ENCODE data around the gene TBC1D9B.

Gene TBC1D9B

DNA sequence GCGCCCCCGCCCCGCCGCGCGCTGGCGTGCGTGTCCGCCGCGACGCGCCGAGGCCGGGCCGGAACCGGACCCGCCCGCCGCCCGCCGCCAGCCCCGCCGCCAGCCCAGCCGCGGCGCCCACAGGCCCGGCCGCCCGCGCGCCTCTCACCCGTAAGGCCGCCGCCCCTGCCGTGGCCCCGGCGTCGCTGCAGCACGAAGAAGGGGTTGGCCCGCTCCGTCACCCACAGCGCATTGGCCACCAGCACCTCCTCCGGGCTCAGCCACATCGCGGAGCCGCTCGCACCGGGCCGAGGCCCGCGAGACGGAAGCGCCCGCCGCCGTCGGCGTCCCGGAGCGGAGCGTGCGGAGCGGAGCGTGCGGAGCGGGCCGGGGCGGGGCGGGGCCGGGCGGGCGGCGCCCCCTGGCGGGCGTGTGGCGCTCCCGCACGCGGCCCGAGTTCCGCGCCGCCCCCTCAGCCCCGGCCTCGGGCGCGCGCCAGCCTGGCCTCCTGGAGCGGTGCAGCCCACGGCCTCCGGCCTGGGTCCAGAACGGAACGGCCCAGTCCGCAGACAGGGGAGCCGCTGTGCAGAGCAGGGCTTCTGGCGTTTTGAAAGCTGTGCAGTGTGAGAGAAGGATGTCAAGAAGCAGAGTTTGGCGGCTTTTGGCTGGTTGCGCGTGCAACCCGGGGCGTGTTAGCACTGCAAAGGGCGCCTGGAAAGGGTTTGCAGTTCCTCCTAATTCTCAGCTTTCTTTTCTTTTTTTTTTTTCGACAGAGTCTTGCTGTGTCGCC is at the start of gene TBC1D9B:
TSS of gene TBC1D9B (minus strand) at position 342 of the 769 bp plus-strand sequence. CDS start at position 266, 76 bp downstream.
- peak; percentile 96 for DNase-seq (ENCODE audit: low spot score)

DNA sequence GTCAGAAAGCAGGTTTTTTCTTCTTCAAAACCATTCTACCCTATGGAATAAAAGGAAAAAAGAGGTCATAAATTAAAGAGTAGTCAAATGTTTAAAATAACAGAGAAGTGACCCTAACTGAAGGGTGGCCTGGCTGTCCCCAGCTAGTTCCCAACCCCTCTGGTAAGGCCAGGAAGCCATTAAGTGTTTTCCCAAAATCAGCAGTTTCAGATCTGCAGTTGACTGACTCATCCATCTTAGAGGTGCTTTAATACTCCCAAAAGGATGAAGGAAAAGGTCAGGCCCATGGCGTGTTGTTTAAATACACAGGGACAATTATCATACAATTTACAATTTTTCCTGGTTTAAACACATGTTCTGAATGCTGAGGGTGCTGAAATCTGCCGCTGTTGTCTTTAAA is 47.9 kb upstream of the TBC1D9B start:
- no peak for DNase-seq (ENCODE audit: low spot score)

DNA sequence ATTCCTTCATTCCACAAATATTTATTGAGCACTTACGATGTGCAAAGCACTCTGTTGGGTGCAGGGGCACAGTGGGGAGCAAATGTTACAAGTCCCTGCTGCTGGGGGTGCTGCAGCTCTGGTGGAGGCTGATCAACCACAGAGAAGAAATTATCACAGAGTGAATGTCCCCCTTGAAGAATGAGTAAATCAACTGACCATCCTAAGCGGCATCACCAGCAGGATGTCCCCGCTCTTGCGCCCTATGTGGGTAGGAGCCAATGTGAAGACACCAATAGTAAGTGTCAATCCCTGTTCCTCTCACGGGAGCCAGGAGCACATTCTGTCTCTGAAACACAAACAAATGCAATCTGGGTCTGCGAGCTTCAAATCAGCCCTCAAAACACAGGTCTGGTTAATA is 47.4 kb upstream of the TBC1D9B start:
- no peak for DNase-seq (ENCODE audit: low spot score)

DNA sequence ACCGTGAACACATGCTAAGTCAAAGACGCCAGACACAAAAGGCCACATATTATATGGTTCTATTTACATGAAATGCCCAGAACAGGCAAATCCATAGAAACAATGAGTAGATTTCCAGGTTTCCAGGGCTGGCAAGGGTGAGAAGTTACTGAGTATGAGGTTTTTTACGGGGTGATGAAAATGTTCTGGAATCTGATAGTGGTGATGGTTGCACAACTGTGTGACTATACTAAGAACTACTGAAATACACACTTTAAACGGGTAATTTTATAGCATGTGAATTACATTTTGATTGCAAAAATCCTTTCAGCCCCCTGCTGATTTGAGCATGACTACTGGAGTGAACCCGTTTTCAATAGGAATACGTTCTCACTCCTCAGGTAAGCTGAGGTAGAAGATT is 46.7 kb upstream of the TBC1D9B start:
- DNase-seq (ENCODE audit: low spot score), result no peak

DNA sequence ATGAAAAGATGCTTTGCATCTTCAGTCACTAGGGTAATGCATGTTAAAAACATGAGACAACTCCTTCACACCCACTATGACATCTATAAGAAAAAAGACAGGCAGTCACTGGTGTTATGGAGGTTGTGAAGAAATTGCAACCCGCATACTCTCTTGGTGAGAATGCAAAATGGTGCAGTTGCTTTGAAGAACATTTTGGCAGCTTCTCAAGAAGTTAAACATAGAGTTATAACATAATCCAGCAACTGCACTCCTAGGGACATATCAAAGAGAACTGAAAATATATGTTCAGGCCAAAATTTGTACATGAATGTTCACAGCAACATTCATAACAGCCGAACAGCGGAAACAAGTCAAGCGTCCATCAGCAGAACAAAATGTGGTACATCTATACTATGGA is 46.3 kb upstream of the TBC1D9B start:
- no peak for DNase-seq (ENCODE audit: low spot score)

DNA sequence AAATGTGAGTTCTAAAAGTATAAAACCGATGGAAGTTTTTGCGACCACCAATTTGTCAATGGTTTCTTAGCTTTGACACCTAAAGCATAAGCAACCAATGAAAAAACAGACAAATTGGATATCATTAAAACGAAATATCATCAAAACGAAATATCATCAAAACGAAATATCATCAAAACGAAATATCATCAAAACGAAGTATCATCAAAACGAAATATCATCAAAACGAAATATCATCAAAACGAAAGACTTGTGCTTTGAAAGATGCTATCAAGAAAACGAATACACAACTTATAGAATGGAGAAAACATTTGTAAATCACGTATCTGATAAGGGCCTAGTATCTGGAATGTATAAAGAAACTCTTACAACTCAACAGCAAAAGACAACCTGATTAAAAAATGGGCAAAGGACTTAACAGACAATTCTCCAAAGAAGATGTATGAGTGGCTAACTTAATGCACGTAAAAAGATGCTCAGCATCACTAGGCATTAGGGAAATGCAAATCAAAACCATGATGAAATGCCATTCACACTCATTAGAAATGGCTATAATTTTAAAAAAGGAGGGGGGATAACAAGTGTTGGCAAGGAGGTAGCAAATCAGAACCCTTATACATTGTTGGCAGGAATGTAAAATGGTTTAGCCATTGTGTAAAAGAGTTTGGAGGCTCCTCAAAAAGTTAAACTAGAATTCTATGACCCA is 29.4 kb upstream of the TBC1D9B start:
- DNase-seq (ENCODE audit: low spot score), result no peak

DNA sequence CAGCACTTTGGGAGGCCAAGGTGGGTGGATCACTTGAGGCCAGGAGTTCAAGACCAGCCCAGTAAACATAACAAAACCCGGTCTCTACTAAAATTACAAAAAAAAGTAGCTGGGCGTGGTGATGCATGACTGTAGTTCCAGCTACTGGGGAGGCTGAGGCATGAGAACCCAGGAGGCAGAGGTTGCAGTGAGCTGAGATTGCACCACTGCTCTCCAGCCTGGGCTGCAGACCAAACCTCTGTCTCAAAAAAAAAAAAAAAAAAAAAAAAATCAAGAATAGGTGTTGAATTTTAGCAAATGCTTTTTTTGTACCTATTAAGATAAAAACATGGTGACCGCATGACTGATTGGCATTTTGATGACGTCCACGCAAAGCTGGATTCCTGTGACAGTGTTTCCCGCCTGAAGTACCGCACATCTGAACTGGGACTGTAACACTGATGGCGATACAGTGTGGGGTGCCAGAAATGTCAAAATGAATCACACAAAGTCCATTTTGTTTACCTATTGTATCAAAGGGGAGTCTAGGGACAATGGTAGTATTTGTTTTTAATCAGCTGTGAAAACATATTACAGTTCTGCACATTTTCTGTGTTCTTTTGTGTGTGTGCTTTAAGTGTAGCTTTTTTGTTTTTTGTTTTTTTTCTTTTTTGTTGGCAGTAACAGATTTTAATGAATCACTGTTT is 23.2 kb upstream of the TBC1D9B start:
- no peak for DNase-seq (ENCODE audit: low spot score)

DNA sequence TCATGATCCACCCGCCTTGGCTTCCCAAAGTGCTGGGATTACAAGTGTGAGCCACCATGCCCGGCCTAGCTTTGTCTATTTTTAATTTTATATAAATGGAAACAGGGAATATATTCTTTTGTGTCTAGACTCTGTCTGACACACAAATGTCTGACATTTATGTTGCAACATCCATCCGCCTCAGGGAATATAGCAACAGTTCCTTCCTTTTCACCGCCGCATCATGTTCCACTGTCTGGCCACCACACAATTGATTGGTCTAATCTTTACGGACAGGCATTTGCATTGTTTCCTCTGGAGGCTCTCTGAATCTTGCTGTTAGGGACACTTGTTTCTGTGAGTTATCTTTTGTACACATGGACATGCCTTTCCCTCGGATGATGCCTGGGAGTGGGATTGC is 20.1 kb upstream of the TBC1D9B start:
- DNase-seq (ENCODE audit: low spot score), result no peak

DNA sequence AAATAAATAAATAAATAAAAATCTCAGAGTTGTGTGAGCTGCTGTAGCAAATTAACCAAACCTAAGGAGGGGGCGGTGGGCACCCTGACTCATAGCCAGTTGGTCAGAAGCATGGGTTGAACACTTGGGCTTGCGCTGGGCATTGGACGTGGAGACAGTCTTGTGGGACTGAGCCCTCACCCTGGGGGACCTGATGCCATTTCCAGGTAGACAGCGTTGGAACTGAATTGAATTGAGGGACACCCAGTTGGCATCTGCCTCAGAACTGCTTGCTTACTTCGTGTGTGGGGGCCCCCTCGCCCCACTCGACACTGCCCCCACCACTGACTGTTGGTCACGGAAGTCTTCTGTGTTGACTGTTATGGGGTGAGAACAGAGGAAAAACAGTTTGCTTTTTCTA is 19.0 kb upstream of the TBC1D9B start:
- DNase-seq (ENCODE audit: low spot score), result no peak

DNA sequence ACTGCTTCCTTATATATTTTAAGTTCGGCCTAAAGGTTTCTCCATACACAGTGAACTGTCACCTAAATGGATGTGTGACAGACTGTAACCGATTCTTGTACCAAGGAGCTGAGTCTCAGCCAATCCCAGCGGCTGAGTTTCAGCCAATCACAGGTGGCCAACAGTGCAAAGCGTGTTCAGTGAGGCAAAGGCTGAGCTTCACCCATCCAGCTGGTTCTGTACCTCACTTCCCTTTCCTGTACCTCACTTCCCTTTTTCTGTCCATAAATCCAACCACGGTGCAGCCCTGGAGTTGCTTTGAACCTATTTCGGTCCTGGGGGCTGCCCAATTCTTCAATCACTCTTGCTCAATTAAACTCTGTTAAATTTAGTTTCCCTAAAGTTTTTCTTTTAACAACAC is 15.7 kb upstream of the TBC1D9B start:
- no peak for DNase-seq (ENCODE audit: low spot score)

DNA sequence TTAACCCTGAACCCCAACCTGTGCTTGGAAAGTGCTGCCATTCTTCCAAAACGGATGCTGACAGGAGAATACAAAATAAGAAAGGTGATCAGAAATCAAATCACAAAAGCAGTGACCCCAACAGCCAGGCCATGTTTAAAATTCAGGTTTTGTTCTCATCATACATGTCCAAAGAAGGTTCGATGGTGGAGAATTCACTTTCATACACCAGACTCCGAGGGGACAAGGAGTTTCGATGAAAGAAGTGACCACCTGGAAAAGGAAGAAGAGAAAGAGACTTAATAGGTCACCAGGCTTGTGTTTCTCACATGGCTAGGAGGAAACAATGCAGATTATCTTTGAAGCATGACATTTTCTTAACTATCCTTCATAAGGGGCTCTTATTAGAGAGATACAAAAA is 12.5 kb upstream of the TBC1D9B start:
- no peak for DNase-seq (ENCODE audit: low spot score)

DNA sequence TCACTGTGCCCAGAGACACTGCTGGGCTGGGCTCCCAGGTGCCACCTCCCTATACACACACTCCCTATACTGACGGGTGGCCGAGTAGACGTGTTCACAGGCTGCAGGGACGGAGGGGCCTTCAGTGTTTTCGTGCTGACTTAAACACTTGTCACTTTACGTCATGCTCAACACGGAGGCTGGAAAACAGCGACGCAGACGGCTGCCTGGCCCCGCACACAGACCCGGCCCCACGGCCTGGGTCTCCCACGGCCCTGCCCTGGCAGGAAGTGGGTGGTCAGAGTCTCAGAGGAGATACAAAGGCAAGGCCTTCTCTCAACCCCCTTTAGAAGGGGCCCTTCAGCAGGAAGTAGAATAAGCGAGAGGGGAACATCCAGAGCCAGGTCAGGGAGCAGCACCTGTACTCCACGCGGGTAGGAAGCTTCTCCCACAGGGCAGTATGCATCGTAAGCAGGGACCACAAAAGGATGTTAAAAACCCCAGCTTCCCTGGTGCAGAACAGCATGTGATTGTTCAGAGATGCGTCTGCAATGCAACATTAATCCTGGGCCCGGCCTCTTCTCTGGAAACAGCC is 11.9 kb upstream of the TBC1D9B start:
- no peak for DNase-seq (ENCODE audit: low spot score)

DNA sequence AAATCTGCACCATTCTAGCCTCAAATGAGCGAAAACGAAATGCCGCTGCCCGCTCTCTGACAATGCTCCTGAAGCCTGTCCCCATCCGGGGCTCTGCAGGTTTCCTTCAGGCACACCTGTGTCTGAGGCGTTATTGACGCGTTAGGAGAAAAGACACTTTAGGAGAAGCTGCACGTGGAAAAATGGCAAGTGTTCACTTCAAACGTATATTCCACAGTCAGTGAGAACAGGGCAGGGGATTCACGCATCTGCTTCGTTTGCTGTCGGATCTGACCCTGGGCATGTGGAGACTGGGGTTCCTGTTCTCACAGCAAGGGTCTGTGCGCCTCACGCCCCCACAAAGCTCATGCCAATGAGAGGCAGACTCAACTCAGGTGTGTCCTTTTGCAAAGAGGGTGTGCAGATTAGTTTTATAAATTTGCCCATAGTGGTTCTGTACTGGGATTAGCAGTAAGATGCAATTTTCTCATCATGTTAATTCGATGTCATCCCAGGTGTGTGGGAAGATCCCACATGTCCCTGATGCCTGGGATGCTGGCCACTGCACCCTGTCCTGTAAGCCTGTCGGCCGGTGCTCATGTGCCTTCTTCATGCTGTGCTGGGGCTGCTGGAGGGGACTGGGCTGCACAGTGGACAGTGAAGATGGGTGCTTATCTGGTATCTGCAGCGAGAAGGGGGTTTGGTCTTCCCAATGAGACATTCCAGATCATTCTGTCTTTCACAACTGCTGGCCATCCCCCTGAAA is 11.2 kb upstream of the TBC1D9B start:
- DNase-seq (ENCODE audit: low spot score), result no peak

DNA sequence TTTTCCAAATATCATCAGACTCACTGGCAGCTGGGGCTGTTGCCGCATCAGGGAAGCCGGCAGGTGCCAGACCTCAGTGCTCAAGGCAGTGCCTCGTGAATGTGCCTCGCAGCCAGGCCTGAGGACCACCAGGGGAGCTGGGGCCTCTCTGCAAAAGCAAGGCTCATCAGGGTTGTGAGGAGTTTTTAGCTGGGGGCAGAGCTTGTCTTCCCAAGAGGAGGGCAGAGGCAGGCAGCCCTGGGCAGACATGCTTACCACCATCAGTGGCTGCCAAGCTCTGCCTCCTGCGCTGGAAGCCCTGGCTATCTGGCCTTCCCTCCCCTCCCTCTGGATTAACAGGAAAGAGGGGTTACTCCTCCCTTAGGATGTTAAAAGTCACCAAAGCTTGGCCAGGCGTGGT is 8.8 kb upstream of the TBC1D9B start:
- DNase-seq (ENCODE audit: low spot score), result no peak

DNA sequence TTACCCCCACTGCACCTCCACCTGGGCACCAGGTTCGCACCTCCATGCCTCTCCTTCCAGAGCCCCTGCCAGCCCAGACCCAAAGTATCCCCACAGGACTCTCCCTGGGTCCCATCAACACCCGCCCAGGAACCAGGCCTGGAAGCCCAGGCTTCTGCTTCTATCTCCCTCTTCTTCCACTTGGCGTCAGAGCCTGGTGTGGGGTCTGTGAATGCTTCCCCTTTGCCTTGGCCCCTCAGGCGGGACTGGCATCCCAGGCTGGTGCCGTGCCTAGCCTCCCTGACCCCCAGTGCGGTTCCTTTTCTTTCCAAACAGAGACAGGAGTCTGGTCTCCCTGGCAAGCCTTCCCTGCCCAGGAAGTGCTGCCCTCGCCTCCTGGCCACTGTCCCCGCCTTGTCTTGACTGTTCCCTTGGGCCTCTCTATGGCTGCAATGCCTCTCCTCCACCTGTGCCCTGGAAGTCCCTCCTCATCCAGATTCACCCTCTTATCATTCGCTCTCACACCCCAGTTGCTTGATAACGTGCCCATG is 7.8 kb upstream of the TBC1D9B start:
- DNase-seq (ENCODE audit: low spot score), result no peak

DNA sequence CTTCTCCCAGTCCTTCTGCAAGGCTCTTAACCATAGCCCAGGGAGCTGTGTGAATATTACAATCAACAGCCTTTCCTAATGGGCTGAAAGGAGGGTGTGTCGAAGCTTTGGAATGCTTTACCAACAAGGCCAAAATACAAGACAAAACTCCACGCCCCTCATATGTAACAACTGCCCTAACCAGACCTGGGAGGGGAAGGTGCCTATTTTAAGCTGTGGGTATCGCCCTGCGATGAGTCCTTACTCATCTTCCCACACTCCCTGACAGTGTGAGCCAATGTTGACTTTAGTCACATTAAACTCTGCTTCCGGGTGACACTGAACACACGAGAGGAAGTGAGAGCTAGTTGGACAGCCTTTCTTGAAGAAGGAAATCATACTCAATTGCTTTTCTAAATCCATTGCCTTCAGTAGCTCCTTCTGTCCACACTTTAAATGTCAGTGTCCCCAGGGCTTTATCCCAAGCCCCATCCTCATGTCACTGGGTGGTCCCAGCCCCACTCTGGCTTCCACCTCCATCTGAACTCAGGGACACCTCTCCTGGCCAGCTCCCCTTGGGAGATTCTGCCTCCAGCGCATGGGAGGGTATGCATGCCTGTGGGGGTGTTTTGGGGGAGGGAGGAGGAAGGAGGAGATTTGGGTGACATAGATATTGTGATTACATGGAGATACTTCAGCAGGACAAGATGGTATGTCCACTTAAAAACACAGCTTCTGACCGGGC is 6.5 kb upstream of the TBC1D9B start:
- DNase-seq (ENCODE audit: low spot score), result no peak

DNA sequence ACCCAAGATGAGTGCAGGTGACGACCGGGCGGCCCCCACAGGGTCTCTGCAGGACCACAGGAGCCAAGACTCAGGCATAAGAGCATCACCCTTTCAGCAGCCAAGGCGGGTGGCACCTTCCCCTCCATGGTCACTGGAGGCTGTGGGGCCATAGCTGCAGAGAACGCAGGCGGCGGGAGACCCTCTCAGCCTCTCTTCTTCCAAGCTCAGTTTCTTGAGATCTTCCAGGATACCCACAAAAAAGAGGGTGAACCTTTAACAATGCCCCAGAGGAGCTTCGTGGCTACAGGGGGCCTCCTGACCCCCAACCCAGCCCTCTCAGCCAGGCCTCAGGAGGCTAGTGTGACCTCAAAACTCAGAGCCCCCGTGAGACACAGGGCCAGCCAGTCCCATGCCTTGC is 5.8 kb upstream of the TBC1D9B start:
- DNase-seq (ENCODE audit: low spot score), result no peak

DNA sequence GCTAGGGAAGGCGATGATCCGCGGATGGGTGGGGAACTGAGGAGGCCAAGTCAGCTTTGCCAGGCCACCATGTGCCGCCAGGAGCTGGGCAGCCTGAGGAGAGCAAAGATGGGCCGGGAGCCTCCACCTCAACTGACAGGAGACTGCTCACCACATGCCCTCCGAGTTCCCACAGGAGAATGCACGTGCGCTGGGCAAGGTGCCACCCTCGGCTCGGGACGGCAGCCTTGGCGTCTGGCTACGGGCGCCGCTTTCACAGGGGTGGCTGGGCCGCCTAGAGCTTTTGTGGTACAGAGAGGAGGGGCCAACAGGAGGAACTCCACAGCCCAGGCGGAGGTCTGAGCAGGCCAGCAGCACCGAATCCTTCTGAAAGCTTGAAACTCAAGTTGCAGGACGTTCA is 5.3 kb upstream of the TBC1D9B start:
- DNase-seq (ENCODE audit: low spot score), result no peak

DNA sequence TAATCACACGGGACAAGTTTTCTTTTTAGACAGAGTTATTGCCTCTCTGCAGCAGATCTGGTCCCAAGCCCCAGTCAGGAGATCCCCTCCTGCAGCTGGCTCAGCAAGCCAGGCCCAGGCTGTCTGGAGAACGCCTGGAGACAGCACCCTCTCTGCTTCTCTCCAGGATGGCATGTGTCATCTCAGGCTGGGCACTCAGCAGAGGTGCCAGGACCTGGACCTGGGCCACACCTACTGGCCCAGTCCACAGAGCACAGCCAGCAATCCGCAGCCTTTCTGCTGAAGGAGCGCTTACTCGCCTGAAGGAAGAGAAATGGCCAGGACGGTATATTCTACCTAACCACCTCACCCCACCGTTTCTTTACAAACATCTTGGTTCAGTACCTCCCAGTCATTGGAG is 4.7 kb upstream of the TBC1D9B start:
- no peak for DNase-seq (ENCODE audit: low spot score)

DNA sequence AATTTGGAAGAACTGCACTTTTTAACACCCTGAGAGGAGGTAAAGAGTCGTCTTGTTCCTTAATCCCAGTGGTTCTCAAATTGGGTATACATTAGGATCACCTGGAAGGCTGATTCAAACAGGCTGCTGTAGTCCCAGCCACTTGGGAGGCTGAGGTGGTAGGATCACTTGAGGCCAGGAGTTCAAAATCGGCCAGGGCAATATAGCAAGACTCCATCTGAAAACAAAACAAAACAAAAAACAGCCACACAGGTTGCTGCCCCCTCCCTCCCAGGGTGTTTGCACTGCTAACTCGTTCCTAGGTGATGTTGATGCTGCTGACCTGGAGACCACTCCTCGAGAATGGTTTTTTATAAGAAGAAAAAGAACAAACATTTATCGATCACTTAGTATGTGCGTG is 1.5 kb upstream of the TBC1D9B start:
- no peak for DNase-seq (ENCODE audit: low spot score)

DNA sequence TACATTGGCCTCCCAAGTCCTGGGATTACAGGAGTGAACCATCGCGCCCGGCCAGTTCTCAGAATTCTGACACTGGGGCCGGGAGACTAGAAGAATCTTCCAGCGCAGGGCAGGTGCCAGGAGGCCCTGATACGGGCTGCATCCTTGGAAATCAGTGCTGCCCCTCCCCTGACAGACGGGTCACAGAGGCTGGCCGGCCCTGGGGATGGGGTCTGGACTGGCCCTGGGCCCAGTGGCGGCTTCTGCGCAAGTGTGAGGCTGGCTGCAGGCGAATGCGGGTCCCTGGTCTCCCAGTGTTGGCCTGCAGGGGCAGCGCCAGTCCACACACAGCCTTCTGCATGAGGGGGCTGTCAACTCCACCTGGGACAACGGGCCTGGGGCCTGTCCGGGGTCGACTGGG is 831 bp upstream of the TBC1D9B start:
- peak; percentile 54 for DNase-seq (ENCODE audit: low spot score)

Measured in D341Med (cell line).